Osteoblast (primary cell): ENCODE results near the gene DLG2. TPM values are rescaled to one million over a fixed set of nuclear protein-coding genes. Genes with fewer than 3 reads are reported as not detected.

ENCODE experiments used
- DNase-seq: peaks from one replicate; pipeline ENCODE4 v3.0.0; 2011; ENCODE audit warnings: low spot score, mixed read lengths; ENCODE audit not compliant: insufficient read length; ENCODE audit errors: missing footprints
- H2AFZ ChIP-seq: 2 replicates; pipeline ENCODE4 v1.6.0; 2011; ENCODE audit warnings: mild to moderate bottlenecking, low read length
- H3K27ac ChIP-seq: 2 replicates; pipeline ENCODE4 v1.5.1; 2011; ENCODE audit warnings: mild to moderate bottlenecking, low read depth, low read length, moderate library complexity
- H3K27me3 ChIP-seq: 2 replicates; pipeline ENCODE4 v1.6.0; 2012; ENCODE audit warnings: mild to moderate bottlenecking, control low read depth, inconsistent platforms, low read length, moderate library complexity; ENCODE audit not compliant: insufficient read depth
- H3K36me3 ChIP-seq: 2 replicates; pipeline ENCODE4 v1.5.1; 2011; ENCODE audit warnings: mild to moderate bottlenecking, low read length, control low read depth, moderate library complexity; ENCODE audit not compliant: insufficient read depth
- H3K4me1 ChIP-seq: 2 replicates; pipeline ENCODE4 v1.5.1; 2011; ENCODE audit warnings: mild to moderate bottlenecking, low read length, control low read depth, moderate library complexity; ENCODE audit not compliant: insufficient read depth
- H3K4me2 ChIP-seq: 2 replicates; pipeline ENCODE4 v1.6.0; 2011; ENCODE audit warnings: mild to moderate bottlenecking, low read length; ENCODE audit not compliant: insufficient read depth
- H3K4me3 ChIP-seq: fragments of 200-600 bp; sonication (generic); 3 replicates; pipeline ENCODE4 v1.5.1; 2012; ENCODE audit warnings: mild to moderate bottlenecking, low read length, inconsistent platforms; ENCODE audit not compliant: insufficient read depth
- H3K79me2 ChIP-seq: 2 replicates; pipeline ENCODE4 v1.6.0; 2012; ENCODE audit warnings: mild to moderate bottlenecking, low read length, control low read depth, inconsistent platforms; ENCODE audit not compliant: insufficient read depth
- H3K9me3 ChIP-seq: 2 replicates; pipeline ENCODE4 v1.5.1; 2011; ENCODE audit warnings: low read depth, low read length, control low read depth
- H4K20me1 ChIP-seq: 2 replicates; pipeline ENCODE4 v1.6.0; 2012; ENCODE audit warnings: mild to moderate bottlenecking, low read length, control low read depth; ENCODE audit not compliant: insufficient read depth
- total RNA-seq: library from RNA; depleted of rRNA; stranded (reverse); fragments of >200 nt; gene quantifications from 2 replicates; pipeline ENCODE4 v1.2.3, GENCODE V29; 2012
- TF ChIP-seq, protein P1 (sequence below): IDR thresholded peaks from 2 replicates; pipeline ENCODE4 v1.5.1; 2011; ENCODE audit warnings: mild to moderate bottlenecking, low read depth, low read length, moderate library complexity; ENCODE audit errors: extremely low read depth

DLG2 gene
- total RNA-seq, 1 donor: 3.3 TPM

DNA sequence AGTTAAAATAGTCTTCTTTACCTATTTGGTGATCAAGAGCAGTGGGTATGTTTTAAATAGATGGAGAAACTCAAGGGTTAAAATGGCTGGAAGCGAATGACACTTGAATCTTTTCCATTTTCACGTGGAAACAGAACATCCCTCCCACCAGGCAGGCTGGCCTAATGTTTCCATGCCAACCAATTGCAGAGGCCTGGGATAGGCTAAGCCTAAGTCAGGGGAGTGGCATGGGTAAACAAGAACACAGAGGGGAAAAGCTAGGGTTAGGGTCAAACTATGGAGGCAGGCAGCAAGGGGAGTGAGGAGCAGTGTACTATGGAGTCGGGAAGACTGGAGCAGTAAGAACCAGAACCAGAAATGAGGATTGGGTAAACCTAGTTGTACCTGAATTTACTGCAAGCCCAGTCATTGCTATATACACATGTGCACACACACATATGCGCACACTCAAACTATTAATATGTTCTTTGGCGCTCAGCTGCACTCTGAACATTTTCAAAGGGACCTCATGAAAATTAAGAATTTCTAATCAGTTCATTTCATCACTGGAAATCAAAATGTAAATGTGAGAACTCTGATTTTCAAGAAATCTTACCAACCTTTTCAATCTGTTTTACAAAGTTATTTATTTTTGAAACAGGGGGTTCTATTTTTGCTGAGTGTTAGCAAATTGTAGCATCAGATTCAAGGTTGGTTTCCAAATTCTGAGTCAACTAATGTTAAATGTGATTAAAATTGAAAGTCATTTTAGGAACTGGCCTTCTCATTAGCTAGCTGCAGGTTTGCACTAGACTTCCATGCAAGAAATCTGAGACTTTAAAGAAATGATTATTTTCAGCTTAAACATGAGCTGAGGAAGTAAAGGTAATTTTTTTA lies 2014.0 kb downstream of the DLG2 start:
- H3K4me3 ChIP-seq: no peak overlapping the region
- no peak for DNase-seq
- no peaks in the 10 kb centered on the region for H3K36me3 ChIP-seq
- no peak overlapping the region for H2AFZ ChIP-seq
- no peak overlapping the region for H3K27ac ChIP-seq
- no peaks in the 10 kb centered on the region for H3K9me3 ChIP-seq
- no peaks in the 10 kb centered on the region for H3K4me1 ChIP-seq
- no peaks in the 10 kb centered on the region for H4K20me1 ChIP-seq
- H3K4me2 ChIP-seq: no peak overlapping the region
- H3K79me2 ChIP-seq: no peaks in the 10 kb centered on the region
- no peaks in the 10 kb centered on the region for H3K27me3 ChIP-seq
- TF ChIP-seq, protein P1, sequence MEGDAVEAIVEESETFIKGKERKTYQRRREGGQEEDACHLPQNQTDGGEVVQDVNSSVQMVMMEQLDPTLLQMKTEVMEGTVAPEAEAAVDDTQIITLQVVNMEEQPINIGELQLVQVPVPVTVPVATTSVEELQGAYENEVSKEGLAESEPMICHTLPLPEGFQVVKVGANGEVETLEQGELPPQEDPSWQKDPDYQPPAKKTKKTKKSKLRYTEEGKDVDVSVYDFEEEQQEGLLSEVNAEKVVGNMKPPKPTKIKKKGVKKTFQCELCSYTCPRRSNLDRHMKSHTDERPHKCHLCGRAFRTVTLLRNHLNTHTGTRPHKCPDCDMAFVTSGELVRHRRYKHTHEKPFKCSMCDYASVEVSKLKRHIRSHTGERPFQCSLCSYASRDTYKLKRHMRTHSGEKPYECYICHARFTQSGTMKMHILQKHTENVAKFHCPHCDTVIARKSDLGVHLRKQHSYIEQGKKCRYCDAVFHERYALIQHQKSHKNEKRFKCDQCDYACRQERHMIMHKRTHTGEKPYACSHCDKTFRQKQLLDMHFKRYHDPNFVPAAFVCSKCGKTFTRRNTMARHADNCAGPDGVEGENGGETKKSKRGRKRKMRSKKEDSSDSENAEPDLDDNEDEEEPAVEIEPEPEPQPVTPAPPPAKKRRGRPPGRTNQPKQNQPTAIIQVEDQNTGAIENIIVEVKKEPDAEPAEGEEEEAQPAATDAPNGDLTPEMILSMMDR: no peak

DNA sequence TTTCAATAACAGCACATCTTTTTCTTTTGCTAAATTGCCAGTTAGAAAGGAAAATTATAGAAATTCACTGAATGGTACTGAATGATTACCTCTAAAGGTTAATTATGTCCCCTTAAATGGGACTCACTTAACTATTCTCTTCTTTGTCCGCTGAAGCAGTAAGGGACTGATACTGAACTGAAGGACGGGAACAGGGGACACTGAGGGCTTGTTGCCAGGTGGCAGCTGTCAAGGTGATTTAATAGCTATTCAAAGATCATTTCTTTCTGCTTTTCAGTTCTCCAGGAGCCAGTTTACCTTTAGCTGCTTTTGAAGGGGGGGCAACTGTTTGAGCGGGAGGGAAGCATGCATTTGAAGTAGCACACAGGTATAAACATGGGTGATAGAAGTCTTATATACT lies 2015.5 kb downstream of the DLG2 start:
- Histone ChIP-seq H3K27me3 (no peaks in the 10 kb centered on the region), H2AFZ (no peak overlapping the region), H3K4me1 (no peaks in the 10 kb centered on the region), H4K20me1 (no peaks in the 10 kb centered on the region), H3K36me3 (no peaks in the 10 kb centered on the region), H3K79me2 (no peaks in the 10 kb centered on the region), H3K4me2 (no peak overlapping the region), H3K4me3 (no peak overlapping the region), H3K9me3 (no peaks in the 10 kb centered on the region), H3K27ac (no peak overlapping the region)
- DNase-seq: peak; percentile 26
- TF ChIP-seq, protein P1: no peak

DNA sequence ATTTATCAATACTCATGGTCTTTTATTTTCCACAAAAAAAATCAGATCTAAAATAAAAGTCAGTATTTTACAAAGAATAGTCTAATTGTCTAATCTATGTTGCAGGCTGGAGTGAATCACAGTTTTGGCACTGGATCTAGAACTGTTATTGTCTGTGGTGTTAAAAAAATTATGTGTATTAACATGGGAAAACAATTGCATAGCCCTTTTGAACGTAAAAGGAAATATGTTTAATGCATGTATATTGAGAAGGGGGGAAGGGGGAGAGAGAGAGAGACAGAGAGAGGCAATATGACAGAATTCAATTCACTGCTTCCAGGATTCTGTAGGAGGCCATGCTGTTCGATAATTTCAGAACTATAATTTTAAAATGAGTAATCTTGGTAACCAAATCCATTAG lies 2016.1 kb downstream of the DLG2 start:
- Histone ChIP-seq H3K36me3 (no peaks in the 10 kb centered on the region), H3K4me3 (no peak overlapping the region), H3K4me1 (no peaks in the 10 kb centered on the region), H3K27ac (no peak overlapping the region), H3K9me3 (no peaks in the 10 kb centered on the region), H3K4me2 (no peak overlapping the region), H4K20me1 (no peaks in the 10 kb centered on the region), H3K79me2 (no peaks in the 10 kb centered on the region), H3K27me3 (no peaks in the 10 kb centered on the region), H2AFZ (no peak overlapping the region)
- DNase-seq: no peak
- TF ChIP-seq, protein P1: no peak

DNA sequence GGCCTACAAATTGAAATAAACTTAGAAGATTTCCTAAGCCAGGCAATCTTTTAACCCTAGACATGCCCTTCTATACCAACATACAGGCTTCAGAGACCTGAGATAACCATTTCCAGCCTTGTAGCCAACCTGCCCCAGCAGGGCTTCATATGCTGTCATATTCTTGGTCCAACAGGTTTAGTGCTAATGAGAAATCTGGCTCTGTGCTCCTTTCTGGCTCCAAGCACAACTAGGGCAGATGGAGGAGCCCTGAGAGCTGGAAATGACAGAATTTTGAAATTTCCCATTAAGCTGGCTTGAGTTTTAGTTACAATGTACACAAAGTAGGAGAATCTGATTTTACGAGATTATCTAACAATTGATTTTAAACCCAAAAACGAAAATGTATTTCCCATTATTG lies 2018.0 kb downstream of the DLG2 start:
- Histone ChIP-seq H4K20me1 (no peaks in the 10 kb centered on the region), H3K4me3 (no peak overlapping the region), H3K27ac (no peak overlapping the region), H3K9me3 (no peaks in the 10 kb centered on the region), H3K36me3 (no peaks in the 10 kb centered on the region), H3K27me3 (no peaks in the 10 kb centered on the region), H3K4me1 (no peaks in the 10 kb centered on the region), H2AFZ (no peak overlapping the region), H3K4me2 (no peak overlapping the region), H3K79me2 (no peaks in the 10 kb centered on the region)
- TF ChIP-seq, protein P1: no peak
- DNase-seq: no peak
